Activated CD4-positive, CD25-positive, alpha-beta regulatory T cell treated with anti-CD3 and anti-CD28 coated beads, Interleukin-2, amount 50 U/mL, for 16 hours (primary cell): ENCODE results near the gene KCNQ1OT1.

Experiments
- DNase-seq: peaks from one replicate; pipeline ENCODE4 v3.0.0-alpha.2; 2020; ENCODE audit warnings: low read depth, low spot score

KCNQ1OT1 gene

DNA sequence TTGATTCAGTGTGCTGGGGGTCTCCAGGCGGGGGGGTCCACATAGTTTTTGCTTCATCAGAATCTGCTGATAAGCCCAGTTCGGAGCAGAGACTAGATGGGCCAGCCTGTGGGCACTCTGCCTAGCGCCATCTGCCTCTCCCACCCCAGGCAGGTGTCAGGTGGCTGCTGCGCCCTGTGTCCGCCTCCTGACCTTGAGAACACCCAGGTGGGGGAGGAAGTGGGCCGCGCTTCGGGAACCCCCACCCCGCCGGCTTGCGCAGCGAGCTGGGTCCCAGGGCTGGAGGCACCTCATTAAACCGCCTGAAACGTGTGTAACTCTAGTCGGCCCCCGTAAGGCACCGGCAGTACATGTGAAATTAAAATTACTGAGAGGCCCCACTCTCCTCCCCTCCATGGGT is 141.4 kb downstream of the KCNQ1OT1 start:
- DNase-seq = no peak
